SK-N-SH treated with all-trans-retinoic acid at 6 μM for 48 hours (cell line): ENCODE results near the gene EPB41L2.

Experiments used
- CSDC2 ChIP-seq: fragments of 250-450 bp; sonication (Bioruptor Pico); IDR thresholded peaks from 2 replicates; pipeline ENCODE4 v1.5.0; 2020; ENCODE audit warnings: mild to moderate bottlenecking, moderate library complexity
- GLIS3 ChIP-seq: fragments of 250-450 bp; sonication (Bioruptor Pico); IDR thresholded peaks from 2 replicates; pipeline ENCODE4 v1.5.0; 2020; ENCODE audit warnings: mild to moderate bottlenecking, moderate library complexity
- RARB ChIP-seq: fragments of 250-450 bp; sonication (Bioruptor Pico); IDR thresholded peaks from 2 replicates; pipeline ENCODE4 v1.8.0; 2021; ENCODE audit warnings: mild to moderate bottlenecking, moderate library complexity
- TCF4 ChIP-seq: fragments of 250-450 bp; sonication (Bioruptor Pico); IDR thresholded peaks from 2 replicates; pipeline ENCODE4 v1.8.0; 2021; ENCODE audit warnings: mild to moderate bottlenecking, moderate library complexity, borderline replicate concordance
- ZFP30 ChIP-seq: fragments of 450-650 bp; formaldehyde crosslinking; IDR thresholded peaks from 2 replicates; pipeline ENCODE4 v1.5.0; 2022; ENCODE audit warnings: mild to moderate bottlenecking, moderate library complexity
- ZNF565 ChIP-seq: fragments of 450-650 bp; formaldehyde crosslinking; conservative IDR thresholded peaks from 2 replicates; pipeline ENCODE4 v1.5.0; 2020; ENCODE audit warnings: low read depth, mild to moderate bottlenecking, moderate library complexity
- TF ChIP-seq, protein P1 (sequence below): fragments of 250-450 bp; sonication (Bioruptor Pico); IDR thresholded peaks from 2 replicates; pipeline ENCODE4 v1.5.1; 2020; ENCODE audit warnings: low read depth, mild to moderate bottlenecking, moderate library complexity
- TF ChIP-seq, protein P2 (sequence below): fragments of 250-450 bp; sonication (Bioruptor Pico); IDR thresholded peaks from 2 replicates; pipeline ENCODE4 v1.5.0; 2020; ENCODE audit warnings: mild to moderate bottlenecking, moderate library complexity

GRCh38 chr6:130968476-130968875 lies 94.6 kb downstream of the EPB41L2 start:
- no peak for TF ChIP-seq RARB (CRISPR knock-in tag)
- TF ChIP-seq, protein P1, sequence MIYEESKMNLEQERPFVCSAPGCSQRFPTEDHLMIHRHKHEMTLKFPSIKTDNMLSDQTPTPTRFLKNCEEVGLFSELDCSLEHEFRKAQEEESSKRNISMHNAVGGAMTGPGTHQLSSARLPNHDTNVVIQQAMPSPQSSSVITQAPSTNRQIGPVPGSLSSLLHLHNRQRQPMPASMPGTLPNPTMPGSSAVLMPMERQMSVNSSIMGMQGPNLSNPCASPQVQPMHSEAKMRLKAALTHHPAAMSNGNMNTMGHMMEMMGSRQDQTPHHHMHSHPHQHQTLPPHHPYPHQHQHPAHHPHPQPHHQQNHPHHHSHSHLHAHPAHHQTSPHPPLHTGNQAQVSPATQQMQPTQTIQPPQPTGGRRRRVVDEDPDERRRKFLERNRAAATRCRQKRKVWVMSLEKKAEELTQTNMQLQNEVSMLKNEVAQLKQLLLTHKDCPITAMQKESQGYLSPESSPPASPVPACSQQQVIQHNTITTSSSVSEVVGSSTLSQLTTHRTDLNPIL (CRISPR knock-in tag), result no peak
- no peak for TF ChIP-seq TCF4
- TF ChIP-seq ZFP30 (CRISPR knock-in tag), result no peak
- TF ChIP-seq GLIS3 (CRISPR knock-in tag), result no peak
- no peak for TF ChIP-seq ZNF565 (CRISPR knock-in tag)
- TF ChIP-seq, protein P2, sequence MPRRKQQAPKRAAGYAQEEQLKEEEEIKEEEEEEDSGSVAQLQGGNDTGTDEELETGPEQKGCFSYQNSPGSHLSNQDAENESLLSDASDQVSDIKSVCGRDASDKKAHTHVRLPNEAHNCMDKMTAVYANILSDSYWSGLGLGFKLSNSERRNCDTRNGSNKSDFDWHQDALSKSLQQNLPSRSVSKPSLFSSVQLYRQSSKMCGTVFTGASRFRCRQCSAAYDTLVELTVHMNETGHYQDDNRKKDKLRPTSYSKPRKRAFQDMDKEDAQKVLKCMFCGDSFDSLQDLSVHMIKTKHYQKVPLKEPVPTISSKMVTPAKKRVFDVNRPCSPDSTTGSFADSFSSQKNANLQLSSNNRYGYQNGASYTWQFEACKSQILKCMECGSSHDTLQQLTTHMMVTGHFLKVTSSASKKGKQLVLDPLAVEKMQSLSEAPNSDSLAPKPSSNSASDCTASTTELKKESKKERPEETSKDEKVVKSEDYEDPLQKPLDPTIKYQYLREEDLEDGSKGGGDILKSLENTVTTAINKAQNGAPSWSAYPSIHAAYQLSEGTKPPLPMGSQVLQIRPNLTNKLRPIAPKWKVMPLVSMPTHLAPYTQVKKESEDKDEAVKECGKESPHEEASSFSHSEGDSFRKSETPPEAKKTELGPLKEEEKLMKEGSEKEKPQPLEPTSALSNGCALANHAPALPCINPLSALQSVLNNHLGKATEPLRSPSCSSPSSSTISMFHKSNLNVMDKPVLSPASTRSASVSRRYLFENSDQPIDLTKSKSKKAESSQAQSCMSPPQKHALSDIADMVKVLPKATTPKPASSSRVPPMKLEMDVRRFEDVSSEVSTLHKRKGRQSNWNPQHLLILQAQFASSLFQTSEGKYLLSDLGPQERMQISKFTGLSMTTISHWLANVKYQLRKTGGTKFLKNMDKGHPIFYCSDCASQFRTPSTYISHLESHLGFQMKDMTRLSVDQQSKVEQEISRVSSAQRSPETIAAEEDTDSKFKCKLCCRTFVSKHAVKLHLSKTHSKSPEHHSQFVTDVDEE (CRISPR knock-in tag), result no peak
- no peak for TF ChIP-seq CSDC2 (CRISPR knock-in tag)
